Measurements from ENCODE around the gene PTPRK. TPM values are rescaled to one million over a fixed set of nuclear protein-coding genes. Genes with fewer than 3 reads are reported as not detected.
"Not testable (repeated sequence)": the region's sequence is repeated elsewhere in the genome, so short reads cannot be mapped to it uniquely, and the experiment has no call there.

PTPRK gene
- total RNA-seq, 2 donors from 2014 or later = 3.2 to 5.1 TPM

GRCh38 chr6:128500749-128501600 lies 19.4 kb downstream of the PTPRK start:
- no peak for ATAC-seq
- no peaks in the 10 kb centered on the region for H3K9me3 Mint-ChIP-seq
- H3K36me3 Mint-ChIP-seq = no peaks in the 10 kb centered on the region
- H3K27ac Mint-ChIP-seq = no peak overlapping the region
- no peak for DNase-seq (ENCODE audit: low spot score in 2 of 2)

- DNase-seq (ENCODE audit: low spot score in 2 of 2) (no peak), ATAC-seq (no peak)
- H3K9me3 Mint-ChIP-seq = no peaks in the 10 kb centered on the region
- no peak overlapping the region for H3K27ac Mint-ChIP-seq
- H3K36me3 Mint-ChIP-seq = no peaks in the 10 kb centered on the region
These were observed 20.4 kb downstream of the PTPRK start for GRCh38 chr6:128500014-128500413.

GRCh38 chr6:128499079-128499731 lies 21.2 kb downstream of the PTPRK start:
- no peak for DNase-seq (ENCODE audit: low spot score in 2 of 2)
- no peak overlapping the region for H3K27ac Mint-ChIP-seq
- no peaks in the 10 kb centered on the region for H3K9me3 Mint-ChIP-seq
- no peak for ATAC-seq
- H3K36me3 Mint-ChIP-seq = no peaks in the 10 kb centered on the region

- no peaks in the 10 kb centered on the region for H3K9me3 Mint-ChIP-seq
- ATAC-seq = no peak
- no peak overlapping the region for H3K27ac Mint-ChIP-seq
- H3K36me3 Mint-ChIP-seq = no peaks in the 10 kb centered on the region
- DNase-seq (ENCODE audit: low spot score in 2 of 2) = no peak
These were observed 22.2 kb downstream of the PTPRK start for GRCh38 chr6:128498234-128498633.

GRCh38 chr6:128495536-128496333 lies 24.7 kb downstream of the PTPRK start:
- Mint-ChIP-seq H3K9me3 (no peaks in the 10 kb centered on the region), H3K36me3 (no peaks in the 10 kb centered on the region), H3K27ac (no peak overlapping the region)
- DNase-seq (ENCODE audit: low spot score in 2 of 2) (no peak), ATAC-seq (no peak)

GRCh38 chr6:128494440-128494839 lies 26.0 kb downstream of the PTPRK start:
- Mint-ChIP-seq H3K9me3 (no peaks in the 10 kb centered on the region), H3K36me3 (no peaks in the 10 kb centered on the region), H3K27ac (no peak overlapping the region)
- ATAC-seq (no peak), DNase-seq (ENCODE audit: low spot score in 2 of 2) (no peak)

- ATAC-seq = no peak
- no peak overlapping the region for H3K27ac Mint-ChIP-seq
- no peak for DNase-seq (ENCODE audit: low spot score in 2 of 2)
- no peaks in the 10 kb centered on the region for H3K36me3 Mint-ChIP-seq
- H3K9me3 Mint-ChIP-seq = no peaks in the 10 kb centered on the region
These were observed 26.5 kb downstream of the PTPRK start for GRCh38 chr6:128493877-128494276.

GRCh38 chr6:128492386-128492785 lies 28.0 kb downstream of the PTPRK start:
- no peak for ATAC-seq
- no peak overlapping the region for H3K27ac Mint-ChIP-seq
- DNase-seq (ENCODE audit: low spot score in 2 of 2) = no peak

GRCh38 chr6:128491610-128492206 lies 28.7 kb downstream of the PTPRK start:
- H3K36me3 Mint-ChIP-seq = no peaks in the 10 kb centered on the region
- H3K27ac Mint-ChIP-seq = no peak overlapping the region
- no peaks in the 10 kb centered on the region for H3K9me3 Mint-ChIP-seq
- DNase-seq (ENCODE audit: low spot score in 2 of 2) = no peak
- ATAC-seq = no peak

More at GRCh38 chr6:128492386-128492785, 28.0 kb downstream of the PTPRK start:
- Mint-ChIP-seq H3K36me3 (no peaks in the 10 kb centered on the region), H3K9me3 (no peaks in the 10 kb centered on the region)

- ATAC-seq = no peak
- H3K9me3 Mint-ChIP-seq = no peaks in the 10 kb centered on the region
- H3K36me3 Mint-ChIP-seq = no peaks in the 10 kb centered on the region
- no peak overlapping the region for H3K27ac Mint-ChIP-seq
- DNase-seq (ENCODE audit: low spot score in 2 of 2) = no peak
These were observed 29.3 kb downstream of the PTPRK start for GRCh38 chr6:128491100-128491581.

- DNase-seq (ENCODE audit: low spot score in 2 of 2) (no peak), ATAC-seq (no peak)
- H3K27ac Mint-ChIP-seq = no peak overlapping the region
- H3K9me3 Mint-ChIP-seq = no peaks in the 10 kb centered on the region
- H3K36me3 Mint-ChIP-seq = no peaks in the 10 kb centered on the region
These were observed 32.7 kb downstream of the PTPRK start for GRCh38 chr6:128487746-128488145.

- no peak overlapping the region for H3K27ac Mint-ChIP-seq
- H3K36me3 Mint-ChIP-seq = no peaks in the 10 kb centered on the region
- no peak for ATAC-seq
- H3K9me3 Mint-ChIP-seq = no peaks in the 10 kb centered on the region
- DNase-seq (ENCODE audit: low spot score in 2 of 2) = no peak
These were observed 33.3 kb downstream of the PTPRK start for GRCh38 chr6:128487055-128487454.

GRCh38 chr6:128486580-128486979 lies 33.8 kb downstream of the PTPRK start:
- H3K27ac Mint-ChIP-seq, H3K9me3 Mint-ChIP-seq, ATAC-seq: not testable (repeated sequence)

GRCh38 chr6:128483472-128484135 lies 36.8 kb downstream of the PTPRK start:
- Mint-ChIP-seq H3K9me3 (peaks cover 0 to 6% of the 10 kb centered on the region in 2 donors), H3K27ac (no peak overlapping the region), H3K36me3 (no peaks in the 10 kb centered on the region)
- ATAC-seq (no peak), DNase-seq (ENCODE audit: low spot score in 2 of 2) (no peak)

More at GRCh38 chr6:128486580-128486979, 33.8 kb downstream of the PTPRK start:
- DNase-seq (ENCODE audit: low spot score in 2 of 2); H3K36me3 Mint-ChIP-seq: not testable (repeated sequence)

- no peak overlapping the region for H3K27ac Mint-ChIP-seq
- no peaks in the 10 kb centered on the region for H3K36me3 Mint-ChIP-seq
- ATAC-seq = no peak
- peaks cover 0 to 6% of the 10 kb centered on the region in 2 donors for H3K9me3 Mint-ChIP-seq
- DNase-seq (ENCODE audit: low spot score in 2 of 2) = no peak
These were observed 37.8 kb downstream of the PTPRK start for GRCh38 chr6:128482642-128483041.

- ATAC-seq (no peak), DNase-seq (ENCODE audit: low spot score in 2 of 2) (no peak)
- Mint-ChIP-seq H3K27ac (no peak overlapping the region), H3K36me3 (no peaks in the 10 kb centered on the region), H3K9me3 (peaks cover 0 to 6% of the 10 kb centered on the region in 2 donors)
These were observed 40.4 kb downstream of the PTPRK start for GRCh38 chr6:128479991-128480390.

Measured in activated naive CD4-positive, alpha-beta T cell treated with anti-CD3 and anti-CD28 coated beads, Interleukin-2, amount 50 U/mL, for 72 hours (primary cell).